Epithelial cell of esophagus (primary cell): Measurements from ENCODE around the gene SYNGR4.
"Not testable (repeated sequence)": the region's sequence is repeated elsewhere in the genome, so short reads cannot be mapped to it uniquely, and the experiment has no call there.

Experiments
- DNase-seq: peaks from one replicate; pipeline ENCODE4 v3.0.0; 2010; ENCODE audit warnings: low read depth
- H3K4me3 ChIP-seq: 2 replicates; pipeline ENCODE4 v1.5.1; 2011; ENCODE audit warnings: mild to moderate bottlenecking, low read length, control low read depth
- CTCF ChIP-seq: IDR thresholded peaks from 2 replicates; pipeline ENCODE4 v1.5.1; 2011; ENCODE audit warnings: low read depth, mild to moderate bottlenecking, low read length, control low read depth, inconsistent platforms; ENCODE audit not compliant: insufficient read depth; ENCODE audit errors: missing control alignments

The SYNGR4 gene, protein sequence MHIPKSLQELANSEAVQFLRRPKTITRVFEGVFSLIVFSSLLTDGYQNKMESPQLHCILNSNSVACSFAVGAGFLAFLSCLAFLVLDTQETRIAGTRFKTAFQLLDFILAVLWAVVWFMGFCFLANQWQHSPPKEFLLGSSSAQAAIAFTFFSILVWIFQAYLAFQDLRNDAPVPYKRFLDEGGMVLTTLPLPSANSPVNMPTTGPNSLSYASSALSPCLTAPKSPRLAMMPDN

DNA sequence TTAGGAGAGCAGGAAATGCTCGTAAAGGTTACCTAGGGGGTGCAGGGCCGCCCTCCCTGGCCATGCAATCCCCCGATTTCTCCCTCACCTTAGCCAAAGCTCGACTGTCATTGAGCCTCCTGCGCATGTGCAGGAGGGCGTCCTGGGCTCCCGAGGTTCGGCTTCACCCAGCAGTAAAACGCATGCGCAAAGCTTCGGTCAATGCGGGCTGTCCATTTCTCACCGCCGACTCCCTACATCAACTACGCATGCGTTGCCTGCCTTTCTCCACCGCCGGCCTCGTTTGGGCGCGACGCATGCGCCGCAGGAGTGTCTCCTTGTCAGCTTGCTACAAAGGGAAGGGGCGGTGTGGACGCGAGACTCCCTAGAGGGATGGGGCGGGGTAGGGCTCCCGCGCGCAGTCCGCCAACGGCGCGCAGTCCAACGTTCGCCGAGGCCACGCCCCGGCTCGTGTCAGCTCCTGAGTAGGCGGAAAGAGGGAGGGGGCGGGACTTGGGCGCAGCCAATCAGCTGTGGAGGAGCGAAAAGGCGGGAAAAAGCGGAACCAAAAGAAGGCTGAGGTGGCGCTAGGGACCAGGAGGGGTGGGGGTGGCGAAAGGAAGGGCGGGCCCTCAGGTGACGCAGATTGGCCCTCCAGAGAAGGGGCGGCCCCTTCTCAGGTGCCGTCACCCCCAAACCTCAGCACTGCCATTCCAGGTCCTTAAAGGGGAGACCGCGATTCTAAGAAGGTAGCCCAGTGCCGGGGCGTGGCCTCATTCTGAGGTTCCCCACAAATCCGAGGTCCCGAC, at the start of gene SYNGR4, which contains the start of gene TMEM143:
Gene SYNGR4, plus strand, starts transcription at position 558 of the 788 bp plus-strand sequence. CDS start 1,476 bp downstream, outside the sequence.
Gene TMEM143, minus strand, starts transcription at position 131 of the 788 bp plus-strand sequence. Its CDS starts 20 bp downstream, at position 111.
- peak; percentile 99 for DNase-seq
- H3K4me3 ChIP-seq: peak within 1 kb of the TSS; percentile 55

GRCh38 chr19:48315712-48316111, 48.5 kb upstream of the SYNGR4 start:
- no peak for DNase-seq
- no peak for TF ChIP-seq CTCF

More for the DNA sequence above, at the start of gene SYNGR4, which contains the start of gene TMEM143:
- no peak for TF ChIP-seq CTCF

GRCh38 chr19:48317708-48317960, 46.5 kb upstream of the SYNGR4 start:
- H3K4me3 ChIP-seq, DNase-seq: not testable (repeated sequence)

More at GRCh38 chr19:48315712-48316111, 48.5 kb upstream of the SYNGR4 start:
- no peak overlapping the region for H3K4me3 ChIP-seq

DNA sequence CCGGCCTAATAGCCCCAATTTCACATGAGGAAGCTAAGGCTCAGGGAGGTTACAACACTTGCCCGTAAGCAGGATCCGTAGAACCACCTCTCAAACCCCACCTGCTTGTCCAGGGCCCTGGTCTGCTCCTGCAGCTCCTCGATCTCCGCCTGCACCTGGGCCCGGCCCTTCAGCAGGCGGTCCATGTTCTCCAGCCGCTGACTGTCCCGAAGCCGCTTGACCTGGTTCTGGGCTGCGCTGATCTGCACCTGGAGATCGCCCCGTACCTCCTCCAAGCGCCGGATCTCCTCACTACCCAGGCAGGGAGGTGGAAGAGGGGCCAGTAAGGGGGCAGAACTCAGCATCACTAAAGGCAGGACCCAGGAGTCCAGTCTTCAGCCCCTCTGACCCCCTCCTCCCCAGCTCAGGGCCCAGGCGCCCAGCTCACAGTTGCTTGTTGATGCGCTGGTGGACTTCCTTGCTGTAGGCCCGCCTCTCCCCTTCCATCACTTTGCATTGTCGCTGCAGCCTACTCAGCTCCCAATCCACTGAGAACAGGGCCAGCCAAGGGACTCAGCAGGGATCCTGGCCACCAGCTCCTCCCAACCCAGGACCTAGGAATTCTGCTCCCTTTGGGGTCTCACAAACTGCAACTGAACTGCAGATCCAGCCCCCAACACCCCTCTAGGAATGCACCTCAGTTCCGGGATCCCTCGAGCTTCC, 45.7 kb upstream of the SYNGR4 start:
- no peak for DNase-seq
- TF ChIP-seq CTCF: no peak
- H3K4me3 ChIP-seq: no peak overlapping the region

DNA sequence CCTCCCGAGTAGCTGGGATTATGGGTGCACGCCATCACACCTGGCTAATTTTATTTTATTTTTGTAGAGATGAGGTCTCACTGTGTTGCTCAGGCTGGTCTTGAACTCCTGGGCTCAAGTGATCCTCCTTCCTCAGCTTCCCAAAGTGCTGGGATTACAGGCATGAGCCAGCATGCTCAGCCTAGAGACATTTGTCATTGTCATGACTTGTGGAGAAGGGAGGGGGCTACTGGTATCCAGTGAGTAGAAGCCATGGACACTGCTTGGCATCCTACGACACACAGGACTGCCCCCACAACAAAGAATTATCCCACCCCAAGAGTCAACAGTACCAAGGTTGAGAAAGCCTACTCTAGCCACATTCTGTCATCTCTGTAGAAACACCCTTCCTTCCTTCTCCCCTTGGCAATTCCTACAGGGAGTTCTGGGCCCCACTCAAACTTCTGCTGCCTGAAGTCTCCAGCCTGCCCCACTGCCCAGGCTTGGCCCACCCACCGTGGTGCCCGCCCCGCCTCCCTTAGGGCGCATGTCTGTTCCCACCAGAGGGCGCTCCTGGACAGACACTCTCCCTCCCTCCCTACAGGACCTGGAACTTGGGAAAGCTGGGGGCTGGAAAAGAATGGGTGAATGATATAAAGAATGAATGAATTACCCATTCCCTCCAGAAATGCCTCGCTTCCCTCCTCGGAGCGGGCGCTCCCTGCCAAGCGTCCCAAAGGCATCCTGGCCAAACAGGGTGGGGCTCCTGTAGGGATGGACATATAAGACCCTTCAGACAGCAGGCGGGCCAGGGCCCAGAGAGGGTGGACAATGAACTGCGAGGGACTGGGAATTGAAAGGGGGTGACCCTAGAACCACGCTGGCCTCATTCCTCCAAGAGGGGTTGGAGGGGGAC, 44.3 kb upstream of the SYNGR4 start:
- no peak overlapping the region for H3K4me3 ChIP-seq
- DNase-seq: peak; percentile 81
- TF ChIP-seq CTCF: peak; percentile 84

DNA sequence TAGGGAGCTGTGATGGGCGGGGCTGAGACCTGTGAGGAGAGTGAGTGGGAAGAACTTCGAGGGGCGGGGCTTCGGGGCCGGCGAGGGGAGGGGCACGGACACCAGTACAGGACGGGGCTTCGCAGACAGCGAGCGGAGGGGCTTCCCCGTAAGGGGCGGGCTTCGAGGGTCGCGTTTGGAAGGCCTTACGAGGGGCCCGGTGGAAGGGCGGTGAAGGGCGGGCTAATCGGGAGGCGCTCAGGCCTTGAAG, 42.9 kb upstream of the SYNGR4 start:
- no peak for TF ChIP-seq CTCF
- H3K4me3 ChIP-seq: peak overlapping the region; percentile 67
- DNase-seq: peak; percentile 97
